HCT116 (cell line): ENCODE data around the gene MYO1F. TPM values are rescaled to one million over a fixed set of nuclear protein-coding genes. Genes with fewer than 3 reads are reported as not detected.

Experiments
- ATAC-seq: fragments of 200-7000 bp; cut with Tn5 transposase; 2 replicates; pipeline ENCODE4 v1.9.1; 2020; ENCODE audit warnings: mild to moderate bottlenecking, moderate library complexity
- BruUV-seq: library from RNA; stranded (reverse); fragments of 400-500 nt; replicated peaks from 2 replicates; lab custom pipeline; 2021; lab: Mats Ljungman, UMichigan
- CTCF ChIA-PET: fragments of 300-600 bp; sonication (Branson Sonifier 250); formaldehyde crosslinking; loops from one replicate; lab custom pipeline; 2021; ENCODE audit warnings: antibody characterized with exemption; lab: Charles Lee
- POLR2A ChIA-PET: fragments of 300-600, 350-600 bp; sonication (Branson Sonifier 250); formaldehyde crosslinking; loops from one replicate; lab custom pipeline; 2021; ENCODE audit warnings: antibody characterized with exemption; lab: Charles Lee
- RAD21 ChIA-PET, 2 experiments: fragments of 300-600 bp; sonication (Branson Sonifier 250); formaldehyde crosslinking; loops; one replicate each; lab custom pipeline; 2023; ENCODE audit warnings: low total read pairs in 2 of 2; ENCODE audit not compliant: uncharacterized antibody in 2 of 2, unreplicated experiment in 2 of 2, low non-redundant PET in 1 of 2; lab: Charles Lee
- DNase-seq: peaks from one replicate; pipeline ENCODE4 v3.0.0-alpha.2; 2010; ENCODE audit warnings: low read depth, low spot score
- H2AFZ ChIP-seq: fragments of 200-600 bp; shearing (Covaris generic), sonication (generic); 2 replicates; pipeline ENCODE4 v1.6.1; 2017; ENCODE audit warnings: low read depth, mixed run types, mixed read lengths, antibody characterized with exemption, low read length; ENCODE audit not compliant: poor library complexity, severe bottlenecking
- H3K27ac ChIP-seq: 2 replicates; pipeline ENCODE4 v1.5.1; 2012; ENCODE audit warnings: low read depth, low read length
- H3K27me3 ChIP-seq: fragments of 200-600 bp; sonication (generic); 2 replicates; pipeline ENCODE4 v1.6.1; 2016; ENCODE audit warnings: mixed run types, low read length, mixed read lengths; ENCODE audit not compliant: insufficient read depth
- H3K36me3 ChIP-seq, 2 experiments: fragments of 200-500 bp in 1 of 2; fragments of 200-600 bp in 1 of 2; sonication (Bioruptor generic) in 1 of 2; sonication (generic) in 1 of 2; 2 replicates each; pipeline versions ENCODE4 v1.5.1 to v1.6.1; 2014 to 2016; ENCODE audit warnings: low read length in 2 of 2, inconsistent platforms in 1 of 2, mixed read lengths in 1 of 2, mixed run types in 1 of 2; ENCODE audit not compliant: insufficient read depth in 2 of 2, control insufficient read depth in 1 of 2
- H3K4me1 ChIP-seq, 2 experiments: fragments of 200-600 bp in 1 of 2; sonication (generic) in 1 of 2; 2 replicates each; pipeline versions ENCODE4 v1.5.1 to v1.6.1; 2012 to 2017; ENCODE audit warnings: low read length in 2 of 2, inconsistent platforms in 1 of 2, mild to moderate bottlenecking in 1 of 2, mixed read lengths in 1 of 2, mixed run types in 1 of 2, moderate library complexity in 1 of 2; ENCODE audit not compliant: insufficient read depth in 2 of 2, control insufficient read depth in 1 of 2
- H3K4me2 ChIP-seq: fragments of 200-600 bp; sonication (generic); 2 replicates; pipeline ENCODE4 v1.6.1; 2017; ENCODE audit warnings: mixed run types, low read length, mixed read lengths
- H3K4me3 ChIP-seq, 2 experiments: fragments of 200-600 bp in 1 of 2; sonication (generic) in 1 of 2; replicated peaks in 1 of 2; 2 replicates each; pipeline ENCODE4 v1.5.1; 2011 to 2016; ENCODE audit warnings: low read length in 2 of 2, control low read depth in 1 of 2, low read depth in 1 of 2, mild to moderate bottlenecking in 1 of 2, mixed read lengths in 1 of 2, mixed run types in 1 of 2
- H3K79me2 ChIP-seq: fragments of 200-600 bp; sonication (generic); 2 replicates; pipeline ENCODE4 v1.6.1; 2017; ENCODE audit warnings: mild to moderate bottlenecking, mixed run types, low read length, moderate library complexity, mixed read lengths; ENCODE audit not compliant: insufficient read depth
- H3K9ac ChIP-seq: fragments of 200-600 bp; sonication (generic); 2 replicates; pipeline ENCODE4 v1.6.1; 2016; ENCODE audit warnings: low read length, mixed read lengths
- H3K9me2 ChIP-seq: fragments of 200-600 bp; sonication (generic), shearing (Covaris generic); 2 replicates; pipeline ENCODE4 v1.6.1; 2017; ENCODE audit warnings: mixed run types, mild to moderate bottlenecking, moderate library complexity; ENCODE audit not compliant: insufficient read depth
- H3K9me3 ChIP-seq, 2 experiments: fragments of 200-500 bp in 1 of 2; fragments of 200-600 bp in 1 of 2; sonication (Bioruptor generic) in 1 of 2; sonication (generic) in 1 of 2; 2 replicates each; pipeline ENCODE4 v1.6.1; 2014 to 2017; ENCODE audit warnings: low read length in 2 of 2, mixed read lengths in 2 of 2, inconsistent platforms in 1 of 2, low read depth in 1 of 2, mild to moderate bottlenecking in 1 of 2, mixed run types in 1 of 2, moderate library complexity in 1 of 2; ENCODE audit not compliant: control insufficient read depth in 1 of 2, insufficient read depth in 1 of 2
- H4K20me1 ChIP-seq: fragments of 200-600 bp; sonication (generic), shearing (Covaris generic); 2 replicates; pipeline ENCODE4 v1.6.1; 2017; ENCODE audit warnings: mixed run types, mild to moderate bottlenecking, moderate library complexity; ENCODE audit not compliant: insufficient read depth
- CEBPB ChIP-seq: IDR thresholded peaks from 2 replicates; pipeline ENCODE4 v1.6.1; 2012; ENCODE audit warnings: low read depth
- EGR1 ChIP-seq: IDR thresholded peaks from 2 replicates; pipeline ENCODE4 v1.6.1; 2012; ENCODE audit warnings: low read depth
- FOSL1 ChIP-seq: IDR thresholded peaks from 2 replicates; pipeline ENCODE4 v1.6.1; 2012; ENCODE audit warnings: low read depth
- POLR2A ChIP-seq: IDR thresholded peaks from 2 replicates; pipeline ENCODE4 v1.7.0; 2011; ENCODE audit warnings: borderline replicate concordance; ENCODE audit not compliant: insufficient read depth, insufficient read length; ENCODE audit errors: extremely low read depth
- RAD21 ChIP-seq: IDR thresholded peaks from 2 replicates; pipeline ENCODE4 v1.6.1; 2012; ENCODE audit warnings: low read depth, mild to moderate bottlenecking
- SIN3A ChIP-seq: IDR thresholded peaks from 2 replicates; pipeline ENCODE4 v1.6.1; 2012; ENCODE audit warnings: low read depth
- SP1 ChIP-seq: IDR thresholded peaks from 2 replicates; pipeline ENCODE4 v1.6.1; 2012; ENCODE audit warnings: low read depth
- SRF ChIP-seq: IDR thresholded peaks from 2 replicates; pipeline ENCODE4 v1.6.1; 2012; ENCODE audit warnings: low read depth
- ZFX ChIP-seq: fragments of 450-650 bp; IDR thresholded peaks from 2 replicates; pipeline ENCODE4 v1.6.1; 2017
- ZNF274 ChIP-seq: fragments of 200-500 bp; sonication (Bioruptor generic); IDR thresholded peaks from 2 replicates; pipeline ENCODE4 v1.6.1; 2014; ENCODE audit warnings: mild to moderate bottlenecking, low read depth, low read length, inconsistent platforms
- intact Hi-C: fragments of 100-400 bp; cut with micrococcal nuclease; formaldehyde crosslinking; loops from 2 replicates; pipeline ENCODE4 v1.10.0; 2022
- total RNA-seq: library from RNA; stranded (reverse); gene quantifications from one replicate; pipeline ENCODE4 v1.2.1, GENCODE V29; 2021; ENCODE audit not compliant: unreplicated experiment
- TF ChIP-seq, protein P1 (sequence below): IDR thresholded peaks from 2 replicates; pipeline ENCODE4 v1.6.1; 2012; ENCODE audit warnings: low read depth
- TF ChIP-seq, protein P2 (sequence below): IDR thresholded peaks from 2 replicates; pipeline ENCODE4 v1.6.1; 2011; ENCODE audit warnings: mild to moderate bottlenecking, low read length, moderate library complexity; ENCODE audit not compliant: insufficient replicate concordance; ENCODE audit errors: extremely low read depth
- TF ChIP-seq, protein P3 (sequence below), 3 experiments: fragments of 200-600 bp in 1 of 3; sonication (generic) in 1 of 3; IDR thresholded peaks in 2 of 3; conservative IDR thresholded peaks in 1 of 3; 2 replicates each; pipeline ENCODE4 v1.5.1; 2012 to 2017; ENCODE audit warnings: low read depth in 2 of 3, low read length in 2 of 3, antibody characterized with exemption in 1 of 3, borderline replicate concordance in 1 of 3, control low read depth in 1 of 3, mild to moderate bottlenecking in 1 of 3, mixed read lengths in 1 of 3, mixed run types in 1 of 3, moderate library complexity in 1 of 3; ENCODE audit not compliant: insufficient read depth in 1 of 3

The MYO1F gene
- total RNA-seq, 1 experiment from 2014 or later = 0.39 TPM

DNA sequence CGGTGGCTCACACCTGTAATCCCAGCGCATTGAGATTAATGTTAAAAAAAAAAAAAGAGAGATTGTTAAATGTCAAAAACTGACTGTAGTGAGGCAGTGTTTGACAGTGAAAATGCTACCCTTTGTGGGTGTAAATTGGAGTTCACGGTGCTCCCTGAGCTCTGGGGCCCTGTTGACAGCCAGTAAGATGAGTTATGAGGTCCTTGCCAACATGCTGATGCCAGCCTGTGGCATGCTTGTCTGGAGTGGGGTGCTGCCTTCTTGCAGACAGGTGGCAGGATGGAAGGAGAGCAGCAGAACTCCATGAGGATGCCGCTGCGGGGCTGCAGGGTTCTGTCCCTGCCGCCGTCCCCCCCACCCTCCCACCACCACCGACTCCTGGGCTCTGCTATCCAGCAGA lies 100.7 kb downstream of the MYO1F start:
- no peaks in the 10 kb centered on the region for H3K27me3 ChIP-seq
- no peak overlapping the region for H3K4me2 ChIP-seq
- no peak overlapping the region for H3K9ac ChIP-seq
- no peak overlapping the region for H2AFZ ChIP-seq
- no TSS peak for BruUV-seq
- no peaks in the 10 kb centered on the region for H3K9me2 ChIP-seq
- no peak overlapping the region for H3K27ac ChIP-seq
- ChIA-PET RAD21 (no interaction called here), POLR2A (no interaction called here), CTCF (no interaction called here)
- H3K9me3 ChIP-seq = no peaks in the 10 kb centered on the region
- H4K20me1 ChIP-seq = no peaks in the 10 kb centered on the region; the same call in 1 of the 2 replicates
- peaks cover 58 to 69% of the 10 kb centered on the region in 2 experiments for H3K36me3 ChIP-seq
- intact Hi-C loops = no loop called here
- TF ChIP-seq SRF (no peak), ZFX (no peak), POLR2A (no peak), EGR1 (no peak), SP1 (no peak), SIN3A (no peak), CEBPB (no peak), FOSL1 (no peak), ZNF274 (no peak), RAD21 (no peak)
- TF ChIP-seq, protein P1, sequence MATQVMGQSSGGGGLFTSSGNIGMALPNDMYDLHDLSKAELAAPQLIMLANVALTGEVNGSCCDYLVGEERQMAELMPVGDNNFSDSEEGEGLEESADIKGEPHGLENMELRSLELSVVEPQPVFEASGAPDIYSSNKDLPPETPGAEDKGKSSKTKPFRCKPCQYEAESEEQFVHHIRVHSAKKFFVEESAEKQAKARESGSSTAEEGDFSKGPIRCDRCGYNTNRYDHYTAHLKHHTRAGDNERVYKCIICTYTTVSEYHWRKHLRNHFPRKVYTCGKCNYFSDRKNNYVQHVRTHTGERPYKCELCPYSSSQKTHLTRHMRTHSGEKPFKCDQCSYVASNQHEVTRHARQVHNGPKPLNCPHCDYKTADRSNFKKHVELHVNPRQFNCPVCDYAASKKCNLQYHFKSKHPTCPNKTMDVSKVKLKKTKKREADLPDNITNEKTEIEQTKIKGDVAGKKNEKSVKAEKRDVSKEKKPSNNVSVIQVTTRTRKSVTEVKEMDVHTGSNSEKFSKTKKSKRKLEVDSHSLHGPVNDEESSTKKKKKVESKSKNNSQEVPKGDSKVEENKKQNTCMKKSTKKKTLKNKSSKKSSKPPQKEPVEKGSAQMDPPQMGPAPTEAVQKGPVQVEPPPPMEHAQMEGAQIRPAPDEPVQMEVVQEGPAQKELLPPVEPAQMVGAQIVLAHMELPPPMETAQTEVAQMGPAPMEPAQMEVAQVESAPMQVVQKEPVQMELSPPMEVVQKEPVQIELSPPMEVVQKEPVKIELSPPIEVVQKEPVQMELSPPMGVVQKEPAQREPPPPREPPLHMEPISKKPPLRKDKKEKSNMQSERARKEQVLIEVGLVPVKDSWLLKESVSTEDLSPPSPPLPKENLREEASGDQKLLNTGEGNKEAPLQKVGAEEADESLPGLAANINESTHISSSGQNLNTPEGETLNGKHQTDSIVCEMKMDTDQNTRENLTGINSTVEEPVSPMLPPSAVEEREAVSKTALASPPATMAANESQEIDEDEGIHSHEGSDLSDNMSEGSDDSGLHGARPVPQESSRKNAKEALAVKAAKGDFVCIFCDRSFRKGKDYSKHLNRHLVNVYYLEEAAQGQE = no peak
- TF ChIP-seq, protein P2, sequence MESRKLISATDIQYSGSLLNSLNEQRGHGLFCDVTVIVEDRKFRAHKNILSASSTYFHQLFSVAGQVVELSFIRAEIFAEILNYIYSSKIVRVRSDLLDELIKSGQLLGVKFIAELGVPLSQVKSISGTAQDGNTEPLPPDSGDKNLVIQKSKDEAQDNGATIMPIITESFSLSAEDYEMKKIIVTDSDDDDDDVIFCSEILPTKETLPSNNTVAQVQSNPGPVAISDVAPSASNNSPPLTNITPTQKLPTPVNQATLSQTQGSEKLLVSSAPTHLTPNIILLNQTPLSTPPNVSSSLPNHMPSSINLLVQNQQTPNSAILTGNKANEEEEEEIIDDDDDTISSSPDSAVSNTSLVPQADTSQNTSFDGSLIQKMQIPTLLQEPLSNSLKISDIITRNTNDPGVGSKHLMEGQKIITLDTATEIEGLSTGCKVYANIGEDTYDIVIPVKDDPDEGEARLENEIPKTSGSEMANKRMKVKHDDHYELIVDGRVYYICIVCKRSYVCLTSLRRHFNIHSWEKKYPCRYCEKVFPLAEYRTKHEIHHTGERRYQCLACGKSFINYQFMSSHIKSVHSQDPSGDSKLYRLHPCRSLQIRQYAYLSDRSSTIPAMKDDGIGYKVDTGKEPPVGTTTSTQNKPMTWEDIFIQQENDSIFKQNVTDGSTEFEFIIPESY = no peak
- TF ChIP-seq, protein P3, sequence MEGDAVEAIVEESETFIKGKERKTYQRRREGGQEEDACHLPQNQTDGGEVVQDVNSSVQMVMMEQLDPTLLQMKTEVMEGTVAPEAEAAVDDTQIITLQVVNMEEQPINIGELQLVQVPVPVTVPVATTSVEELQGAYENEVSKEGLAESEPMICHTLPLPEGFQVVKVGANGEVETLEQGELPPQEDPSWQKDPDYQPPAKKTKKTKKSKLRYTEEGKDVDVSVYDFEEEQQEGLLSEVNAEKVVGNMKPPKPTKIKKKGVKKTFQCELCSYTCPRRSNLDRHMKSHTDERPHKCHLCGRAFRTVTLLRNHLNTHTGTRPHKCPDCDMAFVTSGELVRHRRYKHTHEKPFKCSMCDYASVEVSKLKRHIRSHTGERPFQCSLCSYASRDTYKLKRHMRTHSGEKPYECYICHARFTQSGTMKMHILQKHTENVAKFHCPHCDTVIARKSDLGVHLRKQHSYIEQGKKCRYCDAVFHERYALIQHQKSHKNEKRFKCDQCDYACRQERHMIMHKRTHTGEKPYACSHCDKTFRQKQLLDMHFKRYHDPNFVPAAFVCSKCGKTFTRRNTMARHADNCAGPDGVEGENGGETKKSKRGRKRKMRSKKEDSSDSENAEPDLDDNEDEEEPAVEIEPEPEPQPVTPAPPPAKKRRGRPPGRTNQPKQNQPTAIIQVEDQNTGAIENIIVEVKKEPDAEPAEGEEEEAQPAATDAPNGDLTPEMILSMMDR (IDR thresholded peaks at IDR 0.05 in 2 of 3, conservative IDR thresholded peaks at IDR 0.05 in 1 of 3; ENCODE audit: borderline replicate concordance in 1 of 3, insufficient read depth in 1 of 3, low read depth in 2 of 3, low read length in 2 of 3) = no peak
- no peak overlapping the region for H3K4me3 ChIP-seq
- DNase-seq = no peak
- ATAC-seq = no peak
- no peaks in the 10 kb centered on the region for H3K4me1 ChIP-seq
- peaks cover 99% of the 10 kb centered on the region for H3K79me2 ChIP-seq
